Nephron (organoid): Measurements from ENCODE around the gene SLC4A2.

ENCODE experiments used
- H3K27ac Mint-ChIP-seq, 3 experiments: 2 replicates each; pipeline ENCODE4 v1.8.0; 2020; ENCODE audit warnings: mixed read lengths in 3 of 3, mild to moderate bottlenecking in 2 of 3, moderate library complexity in 1 of 3
- H3K27me3 Mint-ChIP-seq: 2 replicates; pipeline ENCODE4 v1.8.0; 2021; ENCODE audit warnings: low read depth, mild to moderate bottlenecking, moderate library complexity, mixed read lengths
- H3K36me3 Mint-ChIP-seq: 2 replicates; pipeline ENCODE4 v1.8.0; 2020; ENCODE audit warnings: low read depth, mixed read lengths
- H3K4me1 Mint-ChIP-seq: 2 replicates; pipeline ENCODE4 v1.8.0; 2020; ENCODE audit warnings: mixed read lengths
- H3K4me3 Mint-ChIP-seq, 3 experiments: 2 replicates each; pipeline ENCODE4 v1.8.0; 2020; ENCODE audit warnings: mild to moderate bottlenecking in 3 of 3, mixed read lengths in 3 of 3, moderate library complexity in 2 of 3
- H3K9me3 Mint-ChIP-seq: 2 replicates; pipeline ENCODE4 v1.8.0; 2020; ENCODE audit warnings: mixed read lengths
- TF ChIP-seq, protein P1 (sequence below), 3 experiments: fragments of 200-600 bp; sonication (generic); IDR thresholded peaks; one replicate each; pipeline ENCODE4 v1.5.0; 2021; ENCODE audit warnings: antibody characterized with exemption in 3 of 3; ENCODE audit not compliant: unreplicated experiment in 3 of 3

SLC4A2 gene

GRCh38 chr7:151122276-151122675 is 62.9 kb downstream of the SLC4A2 start:
- Mint-ChIP-seq H3K4me1 (peaks cover 19% of the 10 kb centered on the region), H3K27ac (no peak overlapping the region), H3K4me3 (no peak overlapping the region), H3K9me3 (no peaks in the 10 kb centered on the region), H3K36me3 (peaks cover 49% of the 10 kb centered on the region), H3K27me3 (peaks cover 13% of the 10 kb centered on the region)
- TF ChIP-seq, protein P1, sequence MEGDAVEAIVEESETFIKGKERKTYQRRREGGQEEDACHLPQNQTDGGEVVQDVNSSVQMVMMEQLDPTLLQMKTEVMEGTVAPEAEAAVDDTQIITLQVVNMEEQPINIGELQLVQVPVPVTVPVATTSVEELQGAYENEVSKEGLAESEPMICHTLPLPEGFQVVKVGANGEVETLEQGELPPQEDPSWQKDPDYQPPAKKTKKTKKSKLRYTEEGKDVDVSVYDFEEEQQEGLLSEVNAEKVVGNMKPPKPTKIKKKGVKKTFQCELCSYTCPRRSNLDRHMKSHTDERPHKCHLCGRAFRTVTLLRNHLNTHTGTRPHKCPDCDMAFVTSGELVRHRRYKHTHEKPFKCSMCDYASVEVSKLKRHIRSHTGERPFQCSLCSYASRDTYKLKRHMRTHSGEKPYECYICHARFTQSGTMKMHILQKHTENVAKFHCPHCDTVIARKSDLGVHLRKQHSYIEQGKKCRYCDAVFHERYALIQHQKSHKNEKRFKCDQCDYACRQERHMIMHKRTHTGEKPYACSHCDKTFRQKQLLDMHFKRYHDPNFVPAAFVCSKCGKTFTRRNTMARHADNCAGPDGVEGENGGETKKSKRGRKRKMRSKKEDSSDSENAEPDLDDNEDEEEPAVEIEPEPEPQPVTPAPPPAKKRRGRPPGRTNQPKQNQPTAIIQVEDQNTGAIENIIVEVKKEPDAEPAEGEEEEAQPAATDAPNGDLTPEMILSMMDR (IDR thresholded peaks at IDR 0.05; ENCODE audit: unreplicated experiment in 3 of 3): peak; percentile 28 to 48 (median 41)

DNA sequence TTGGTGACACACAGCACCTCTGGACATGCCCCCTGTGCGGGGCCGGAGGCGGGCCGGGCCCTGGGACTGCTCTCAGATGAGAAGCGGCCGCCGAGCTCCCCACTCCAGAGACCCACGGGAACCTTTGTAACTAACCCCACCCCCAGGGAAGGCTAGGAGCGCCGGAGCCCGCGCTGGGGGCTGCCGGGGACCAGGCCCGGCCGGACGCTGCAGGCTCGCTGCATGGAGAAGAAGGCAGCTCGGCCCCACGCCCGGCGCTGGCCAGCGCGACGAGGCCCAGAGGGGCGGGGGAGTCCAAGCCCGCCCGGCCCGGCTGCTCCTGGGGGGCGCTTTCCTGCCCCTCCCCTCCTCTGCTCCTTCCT is 63.4 kb downstream of the SLC4A2 start:
- Mint-ChIP-seq H3K9me3 (no peaks in the 10 kb centered on the region), H3K4me3 (no peak overlapping the region), H3K27ac (no peak overlapping the region), H3K27me3 (peaks cover 13% of the 10 kb centered on the region), H3K36me3 (peaks cover 52% of the 10 kb centered on the region), H3K4me1 (peaks cover 24% of the 10 kb centered on the region)
- TF ChIP-seq, protein P1 (IDR thresholded peaks at IDR 0.05; ENCODE audit: unreplicated experiment in 3 of 3): no peak

DNA sequence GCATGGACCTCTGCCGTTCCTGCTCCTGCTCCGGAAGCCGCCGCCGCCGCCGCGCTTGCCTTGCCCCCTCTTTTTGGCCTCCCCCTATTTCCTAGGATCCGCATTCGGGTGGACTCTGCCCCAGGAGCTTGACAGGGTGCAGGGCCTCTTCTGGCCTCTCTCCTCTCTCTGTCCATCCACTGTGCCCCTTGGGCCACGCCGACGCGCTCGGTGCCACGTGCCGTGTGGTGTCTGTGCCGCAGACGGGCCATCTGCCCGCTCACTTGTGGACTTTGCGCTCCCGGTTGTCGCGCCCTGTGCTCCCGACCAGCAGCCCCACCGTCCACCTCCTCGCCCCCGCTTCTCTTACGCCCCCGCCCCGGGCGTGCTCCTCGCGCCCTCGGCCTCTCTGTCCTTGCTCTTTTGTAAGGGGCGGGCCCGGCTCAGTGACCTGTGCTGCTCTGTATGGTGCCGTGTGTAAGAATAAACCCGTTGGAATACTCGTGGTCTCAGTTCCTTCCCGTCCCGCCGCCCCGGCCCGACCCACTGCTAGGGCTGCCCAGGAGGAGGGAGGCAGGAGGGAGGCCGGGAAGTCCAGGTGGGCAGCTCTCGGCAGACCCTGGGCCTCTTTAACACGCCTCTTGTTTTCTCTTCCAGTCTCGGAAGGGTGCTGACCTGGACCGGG is 63.9 kb downstream of the SLC4A2 start:
- Mint-ChIP-seq H3K27ac (no peak overlapping the region), H3K4me3 (peak overlapping the region in 1 of 3 experiments; percentile 4), H3K4me1 (peaks cover 24% of the 10 kb centered on the region), H3K27me3 (peaks cover 13% of the 10 kb centered on the region), H3K36me3 (peaks cover 57% of the 10 kb centered on the region), H3K9me3 (no peaks in the 10 kb centered on the region)
- TF ChIP-seq, protein P1 (IDR thresholded peaks at IDR 0.05; ENCODE audit: unreplicated experiment in 3 of 3): no peak

- Mint-ChIP-seq H3K27me3 (peaks cover 18% of the 10 kb centered on the region), H3K36me3 (peaks cover 57% of the 10 kb centered on the region), H3K4me3 (peak overlapping the region; percentile 55 to 67 (median 59)), H3K9me3 (no peaks in the 10 kb centered on the region), H3K27ac (no peak overlapping the region), H3K4me1 (peaks cover 29% of the 10 kb centered on the region)
- TF ChIP-seq, protein P1 (IDR thresholded peaks at IDR 0.05; ENCODE audit: unreplicated experiment in 3 of 3): peak; percentile 96 to 99 (median 97)
Measured at GRCh38 chr7:151123822-151124464, 64.6 kb downstream of the SLC4A2 start.

DNA sequence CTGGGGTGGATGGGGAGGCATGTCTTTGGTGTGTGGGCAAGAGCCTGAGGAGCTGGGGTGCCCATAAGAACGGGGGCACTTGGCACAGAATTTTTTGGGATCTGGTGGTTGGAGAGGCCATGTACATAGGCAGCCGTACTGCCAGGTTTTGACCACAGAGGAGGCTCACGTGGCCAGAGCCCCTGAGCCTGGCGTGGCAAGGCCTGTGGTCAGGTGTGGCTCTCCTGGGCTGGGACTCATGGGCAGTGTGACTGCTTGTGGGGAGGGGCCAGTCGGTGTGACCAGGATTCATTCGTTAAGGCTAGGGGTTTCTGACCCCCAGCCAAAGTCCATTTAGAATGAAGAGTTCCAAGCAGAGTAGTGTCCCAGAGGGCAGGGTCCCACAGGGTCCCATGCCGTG is 65.1 kb downstream of the SLC4A2 start:
- TF ChIP-seq, protein P1 (IDR thresholded peaks at IDR 0.05; ENCODE audit: unreplicated experiment in 3 of 3): no peak
- Mint-ChIP-seq H3K27ac (no peak overlapping the region), H3K9me3 (no peaks in the 10 kb centered on the region), H3K4me1 (peaks cover 24% of the 10 kb centered on the region), H3K27me3 (peaks cover 15% of the 10 kb centered on the region), H3K4me3 (peak overlapping the region; percentile 30 to 80 (median 40)), H3K36me3 (peaks cover 52% of the 10 kb centered on the region)
